Stimulated activated CD4-positive, alpha-beta T cell treated with anti-CD3 and anti-CD28 coated beads, TNF-alpha, amount 100 ng/mL, for 4 hours (primary cell): ENCODE results near the gene NFE2L1.
"Not testable (repeated sequence)": the region's sequence is repeated elsewhere in the genome, so short reads cannot be mapped to it uniquely, and the experiment has no call there.

Experiments
- DNase-seq, 3 experiments: peaks; one replicate each; pipeline ENCODE4 v3.0.0-alpha.2; 2020; ENCODE audit warnings: low read depth in 3 of 3

Gene NFE2L1

GRCh38 chr17:48047741-48048383 lies at the start of gene NFE2L1:
Gene NFE2L1, plus strand, starts transcription at chr17:48048359. Its CDS starts 2,760 bp downstream, at chr17:48051119.
- peak; percentile 90 to 96 (median 95) for DNase-seq

GRCh38 chr17:47999582-47999981 lies 48.6 kb upstream of the NFE2L1 start:
- no peak for DNase-seq

GRCh38 chr17:48001197-48001596 lies 47.0 kb upstream of the NFE2L1 start:
- DNase-seq = no peak

GRCh38 chr17:48001657-48002056 lies 46.5 kb upstream of the NFE2L1 start:
- DNase-seq = not testable (repeated sequence)

GRCh38 chr17:48002266-48002915 lies 45.8 kb upstream of the NFE2L1 start:
- DNase-seq = no peak

GRCh38 chr17:48002916-48003416 lies 45.2 kb upstream of the NFE2L1 start:
- no peak for DNase-seq

- no peak for DNase-seq
Observed at GRCh38 chr17:48003417-48004151, 44.6 kb upstream of the NFE2L1 start.

- DNase-seq = no peak
Observed at GRCh38 chr17:48004983-48005382, 43.2 kb upstream of the NFE2L1 start.

- no peak for DNase-seq
Observed at GRCh38 chr17:48006936-48007709, 41.0 kb upstream of the NFE2L1 start.

- DNase-seq = no peak
Observed at GRCh38 chr17:48010193-48010592, 38.0 kb upstream of the NFE2L1 start.

- DNase-seq = peak in 1 of 3 experiments; percentile 13
Observed at GRCh38 chr17:48011405-48012150, 36.6 kb upstream of the NFE2L1 start.

GRCh38 chr17:48012151-48012520 lies 36.0 kb upstream of the NFE2L1 start:
- DNase-seq = peak; percentile 32 to 39 (median 36)

GRCh38 chr17:48012654-48013053 lies 35.5 kb upstream of the NFE2L1 start:
- DNase-seq = no peak

GRCh38 chr17:48013876-48014594 lies 34.1 kb upstream of the NFE2L1 start:
- DNase-seq = no peak

GRCh38 chr17:48014595-48015111 lies 33.5 kb upstream of the NFE2L1 start:
- DNase-seq = no peak

- DNase-seq = no peak
Observed at GRCh38 chr17:48016112-48016511, 32.0 kb upstream of the NFE2L1 start.

- DNase-seq = not testable (repeated sequence)
Observed at GRCh38 chr17:48017817-48018158, 30.4 kb upstream of the NFE2L1 start.

GRCh38 chr17:48021934-48022333 lies 26.2 kb upstream of the NFE2L1 start:
- no peak for DNase-seq

- DNase-seq = no peak
Observed at GRCh38 chr17:48022901-48023300, 25.3 kb upstream of the NFE2L1 start.

GRCh38 chr17:48023400-48024148 lies 24.6 kb upstream of the NFE2L1 start:
- peak in 1 of 3 experiments; percentile 10 for DNase-seq
